Epidermal melanocyte (primary cell): ENCODE results near the gene KLHL28.

Experiments used
- DNase-seq: peaks from one replicate; pipeline ENCODE4 v3.0.0; 2011; ENCODE audit warnings: low spot score; ENCODE audit not compliant: insufficient read length

Gene KLHL28

DNA sequence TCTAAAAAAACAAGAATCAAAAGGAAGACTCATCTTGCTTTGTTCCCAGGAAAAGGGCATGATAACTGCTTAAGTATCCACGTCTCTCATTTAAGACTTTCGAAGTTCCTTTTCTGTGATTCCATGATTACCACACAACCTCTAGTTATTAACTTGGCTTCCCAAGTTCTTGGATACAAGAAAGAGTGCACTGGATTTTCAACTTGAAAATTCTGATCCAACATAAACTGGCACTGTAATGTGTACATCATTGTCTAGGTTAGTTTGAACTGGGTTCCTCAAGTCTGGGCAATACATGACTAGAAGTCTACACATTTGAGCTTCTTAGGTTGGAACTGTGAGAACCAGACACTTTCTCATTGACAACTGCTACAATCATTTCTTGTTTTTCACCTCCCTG, 1.6 kb downstream of the KLHL28 start:
- DNase-seq, result no peak

DNA sequence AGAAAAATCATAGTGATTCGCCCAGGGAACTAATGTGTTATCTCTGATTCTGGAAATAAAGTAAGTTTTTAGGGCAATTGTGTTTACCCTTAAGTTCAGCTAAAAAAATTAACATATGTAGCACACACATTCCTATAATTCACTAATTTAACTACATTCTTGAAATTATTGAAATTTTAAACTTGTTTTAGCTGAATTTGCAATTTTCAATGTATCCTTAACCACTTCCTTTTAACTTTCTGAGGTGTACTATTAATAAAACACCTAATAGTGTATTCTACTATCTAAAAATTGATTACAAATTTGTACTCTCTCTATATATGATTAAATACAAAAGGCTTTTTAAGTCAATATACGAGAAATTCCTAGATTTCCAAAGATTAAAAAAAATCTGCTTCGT, 2.2 kb downstream of the KLHL28 start:
- DNase-seq, result no peak

DNA sequence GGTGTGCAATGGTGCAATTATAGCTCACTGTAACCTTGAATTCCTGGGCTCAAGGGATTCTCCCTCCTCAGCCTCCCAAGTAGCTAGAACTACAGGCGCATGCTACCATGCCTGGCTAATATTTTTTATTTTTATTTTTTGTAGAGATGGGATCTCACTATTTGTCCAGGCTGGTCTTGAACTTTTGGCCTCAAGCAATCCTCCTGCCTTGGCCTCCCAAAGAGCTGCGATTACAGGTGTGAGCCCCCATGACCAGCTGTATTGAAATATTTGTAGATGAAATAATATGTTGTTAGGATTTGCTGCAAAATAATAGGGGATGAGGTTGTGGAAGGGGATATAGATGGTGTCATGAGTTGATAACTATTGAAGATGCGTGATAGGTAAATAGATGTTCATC, 4.9 kb downstream of the KLHL28 start:
- DNase-seq, result no peak

DNA sequence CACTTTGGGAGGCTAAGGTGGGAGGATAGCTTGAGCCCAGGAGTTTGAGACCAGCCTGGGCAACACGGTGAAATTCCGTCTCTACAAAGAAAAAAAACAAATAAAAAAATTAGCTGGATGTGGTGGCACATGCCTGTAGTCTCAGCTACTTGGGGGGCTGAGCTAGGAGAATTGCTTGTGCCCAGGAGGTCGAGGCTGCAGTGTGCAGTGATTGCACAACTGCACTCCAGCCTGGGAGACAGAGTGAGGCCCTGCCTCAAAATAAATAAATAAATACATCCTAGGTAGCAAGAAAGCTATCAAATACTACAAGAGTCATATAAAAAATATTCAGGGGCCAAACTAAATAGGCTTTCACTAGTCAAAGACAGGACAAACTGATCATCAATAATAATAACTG, 6.2 kb downstream of the KLHL28 start:
- no peak for DNase-seq

DNA sequence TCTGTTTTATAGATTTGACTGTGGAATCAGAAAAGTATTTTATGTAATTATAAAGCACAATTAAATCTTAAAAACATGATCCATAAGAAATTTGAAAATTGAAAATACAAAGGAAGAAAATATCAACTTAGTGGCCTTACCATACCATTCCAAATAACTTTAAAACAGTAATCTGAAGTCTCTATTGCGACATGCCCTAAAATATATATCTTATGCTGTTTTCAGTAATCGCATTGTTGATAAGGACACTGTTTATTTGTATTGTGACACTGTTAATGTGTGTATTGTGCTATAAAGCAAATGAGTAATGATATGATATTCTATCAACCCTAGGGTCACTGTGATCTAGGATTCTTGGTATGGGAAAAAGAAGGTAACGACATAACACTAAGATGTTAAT, 7.0 kb downstream of the KLHL28 start:
- no peak for DNase-seq

- no peak for DNase-seq
Observed at GRCh38 chr14:44952391-44953110, 9.2 kb downstream of the KLHL28 start.

DNA sequence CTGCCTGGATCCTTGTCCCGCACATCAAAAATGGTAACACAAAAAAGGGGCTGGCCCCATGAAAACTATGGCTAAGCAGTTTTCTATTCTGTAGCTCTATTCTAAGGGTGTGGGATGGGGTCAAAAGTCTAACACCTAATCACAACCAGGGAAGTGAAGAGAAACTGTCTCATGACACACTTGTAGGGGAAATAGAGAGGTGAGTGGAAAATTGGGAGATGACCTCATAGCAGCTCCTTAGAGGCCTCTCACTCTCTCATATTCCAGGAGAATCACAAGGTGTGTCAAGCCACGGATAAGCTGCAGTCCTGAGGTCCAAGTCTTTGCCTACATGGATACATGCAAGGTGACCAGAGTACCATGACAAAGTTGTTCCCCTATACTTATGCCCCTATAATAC, 10.7 kb downstream of the KLHL28 start:
- DNase-seq, result no peak

- no peak for DNase-seq
Observed at GRCh38 chr14:44945264-44945663, 16.5 kb downstream of the KLHL28 start.

- DNase-seq, result no peak
Observed at GRCh38 chr14:44944107-44944506, 17.6 kb downstream of the KLHL28 start.

- DNase-seq, result no peak
Observed at GRCh38 chr14:44942436-44942835, 19.3 kb downstream of the KLHL28 start.

GRCh38 chr14:44941591-44941990, 20.2 kb downstream of the KLHL28 start:
- no peak for DNase-seq

- no peak for DNase-seq
Observed at GRCh38 chr14:44940944-44941343, 20.8 kb downstream of the KLHL28 start.

- DNase-seq, result no peak
Observed at GRCh38 chr14:44940211-44940610, 21.5 kb downstream of the KLHL28 start.

GRCh38 chr14:44937547-44937946, 24.2 kb downstream of the KLHL28 start:
- DNase-seq, result no peak

DNA sequence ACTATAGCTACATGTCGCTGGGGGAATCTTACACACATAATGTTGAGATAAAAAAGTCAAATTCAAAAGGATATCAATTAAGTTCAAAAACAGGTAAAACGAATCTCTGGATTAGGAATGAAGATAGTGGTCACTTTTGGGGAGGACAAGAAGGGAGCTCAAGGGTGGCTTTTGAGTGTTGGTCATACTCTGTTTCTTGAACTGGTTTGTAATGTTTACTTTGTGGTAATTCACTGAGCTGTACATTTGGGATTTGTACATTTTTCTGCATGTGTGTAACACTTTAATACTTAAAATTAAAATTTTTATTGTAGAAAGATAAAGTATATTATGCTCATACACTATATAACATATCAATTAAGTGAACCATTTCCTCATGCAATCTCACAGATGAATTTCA, 26.6 kb downstream of the KLHL28 start:
- no peak for DNase-seq

GRCh38 chr14:44928793-44929192, 33.0 kb downstream of the KLHL28 start:
- no peak for DNase-seq

GRCh38 chr14:44914849-44915248, 46.9 kb downstream of the KLHL28 start:
- no peak for DNase-seq

- DNase-seq, result no peak
Observed at GRCh38 chr14:44912041-44912869, 49.5 kb downstream of the KLHL28 start.

- DNase-seq, result no peak
Observed at GRCh38 chr14:44910821-44911220, 50.9 kb downstream of the KLHL28 start.

- no peak for DNase-seq
Observed at GRCh38 chr14:44901696-44902095, 60.1 kb downstream of the KLHL28 start.

DNA sequence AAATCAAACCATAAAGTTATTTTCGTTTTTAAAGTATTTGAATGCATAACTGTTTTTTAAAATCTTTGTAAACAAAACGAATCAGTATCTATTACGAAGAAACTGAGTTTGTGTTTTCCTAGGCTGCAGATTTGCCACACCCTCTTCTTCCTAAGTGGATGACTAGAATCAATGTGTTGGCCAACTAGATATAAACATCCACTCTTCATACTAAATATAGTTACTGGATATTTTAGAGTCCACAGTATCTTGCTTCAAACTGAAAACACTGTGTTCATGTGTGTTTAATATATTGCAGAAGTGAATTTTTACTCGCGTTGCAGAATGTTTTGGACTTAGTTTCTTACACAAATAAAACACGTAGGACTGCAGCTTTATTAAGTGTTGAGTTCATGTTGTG, 63.2 kb downstream of the KLHL28 start:
- DNase-seq, result no peak

GRCh38 chr14:44897845-44898151, 63.9 kb downstream of the KLHL28 start:
- DNase-seq, result no peak
